GM12878 (cell line): ENCODE data around the gene SIGMAR1. TPM values are rescaled to one million over a fixed set of nuclear protein-coding genes. Genes with fewer than 3 reads are reported as not detected.

Source experiments
- BHLHE40 ChIP-seq, 2 experiments: fragments of 450-650 bp in 1 of 2; IDR thresholded peaks; 2 replicates each; pipeline ENCODE4 v1.6.1; 2011 to 2017; ENCODE audit warnings: low read depth in 2 of 2, borderline replicate concordance in 1 of 2, improper control_type of control experiment in 1 of 2, low read length in 1 of 2, mild to moderate bottlenecking in 1 of 2
- CREB1 ChIP-seq: IDR thresholded peaks from 2 replicates; pipeline ENCODE4 v1.6.1; 2012; ENCODE audit warnings: low read depth, mild to moderate bottlenecking, inconsistent platforms
- CTCF ChIP-seq, 3 experiments: IDR thresholded peaks in 2 of 3; conservative IDR thresholded peaks in 1 of 3; 2 replicates each; pipeline ENCODE4 v1.5.1; 2011; ENCODE audit warnings: low read depth in 3 of 3, low read length in 3 of 3, mild to moderate bottlenecking in 3 of 3, control low read depth in 2 of 3, moderate library complexity in 2 of 3, inconsistent platforms in 1 of 3, mixed read lengths in 1 of 3; ENCODE audit not compliant: control insufficient read depth in 2 of 3, insufficient read depth in 1 of 3; ENCODE audit errors: extremely low read depth in 1 of 3
- ELK1 ChIP-seq: IDR thresholded peaks from 2 replicates; pipeline ENCODE4 v1.6.1; 2012; ENCODE audit warnings: low read depth, low read length, improper control_type of control experiment
- RUNX3 ChIP-seq: IDR thresholded peaks from 2 replicates; pipeline ENCODE4 v1.6.1; 2012; ENCODE audit warnings: low read length, inconsistent platforms
- SMAD1 ChIP-seq: fragments of 450-650 bp; IDR thresholded peaks from 2 replicates; pipeline ENCODE4 v1.6.1; 2018; ENCODE audit warnings: mild to moderate bottlenecking, low read depth; ENCODE audit not compliant: partially characterized antibody
- SMC3 ChIP-seq: IDR thresholded peaks from 2 replicates; pipeline ENCODE4 v1.6.1; 2011; ENCODE audit warnings: low read length, improper control_type of control experiment, borderline replicate concordance
- USF1 ChIP-seq: IDR thresholded peaks from 2 replicates; pipeline ENCODE4 v1.6.1; 2011; ENCODE audit warnings: borderline replicate concordance, low read depth, mild to moderate bottlenecking, moderate library complexity, mixed read lengths, low read length; ENCODE audit not compliant: insufficient read depth; ENCODE audit errors: extremely low read length
- USF2 ChIP-seq: IDR thresholded peaks from 2 replicates; pipeline ENCODE4 v1.6.1; 2011; ENCODE audit warnings: low read depth, low read length, improper control_type of control experiment, borderline replicate concordance
- polyA plus RNA-seq, 11 experiments: library from polyadenylated mRNA; depleted of rRNA in 4 of 11; unstranded in 6 of 11; stranded (reverse) in 5 of 11; fragments of >200 nt; fragmentation: Nextera tagmentation in 4 of 11; fragmentation: Illumina TruSeq in 1 of 11; extraction: Ambion mirVana in 4 of 11; extraction: Trizol in 1 of 11; gene quantifications; 1 replicate in 1 of 11; 2 replicates in 10 of 11; pipeline versions ENCODE4 v1.2.1 to v1.2.3, GENCODE V29; 2011 to 2016; ENCODE audit warnings: inconsistent platforms in 2 of 11, missing spikeins in 2 of 11, low read depth in 1 of 11
- total RNA-seq, 4 experiments: library from RNA; depleted of rRNA in 3 of 4; stranded (reverse); fragments of >200 nt in 3 of 4; fragmentation: Illumina TruSeq in 1 of 4; extraction: Trizol in 1 of 4; gene quantifications; 2 replicates each; pipeline versions ENCODE4 v1.2.1 to v1.2.3, GENCODE V29; 2013 to 2021

SIGMAR1 gene
- total and polyA plus RNA-seq, 10 of the 15 experiments (the other 5 are each of a cell fraction or from before 2014, with no cell fraction given), result 7.1 to 133 (median 69.5) TPM

- TF ChIP-seq USF1, result no peak
- no peak for TF ChIP-seq BHLHE40 (IDR thresholded peaks at IDR 0.05; ENCODE audit: borderline replicate concordance in 1 of 2, low read depth in 2 of 2, low read length in 1 of 2)
- TF ChIP-seq USF2, result no peak
- no peak for TF ChIP-seq CREB1
- no peak for TF ChIP-seq ELK1
- TF ChIP-seq RUNX3, result peak; percentile 60
- no peak for TF ChIP-seq SMAD1
- peak; percentile 57 for TF ChIP-seq SMC3
- peak; percentile 79 to 93 (median 86); a peak in 5 of 6 replicates for TF ChIP-seq CTCF (IDR thresholded peaks at IDR 0.05 in 2 of 3, conservative IDR thresholded peaks at IDR 0.05 in 1 of 3; ENCODE audit: control insufficient read depth in 2 of 3, extremely low read depth in 1 of 3, insufficient read depth in 1 of 3, low read depth in 3 of 3, low read length in 3 of 3)
These were observed 3.6 kb downstream of the SIGMAR1 start (continued) for GRCh38 chr9:34633851-34634550.
